Measurements from ENCODE around the gene AURKAIP1.

AURKAIP1 gene

DNA sequence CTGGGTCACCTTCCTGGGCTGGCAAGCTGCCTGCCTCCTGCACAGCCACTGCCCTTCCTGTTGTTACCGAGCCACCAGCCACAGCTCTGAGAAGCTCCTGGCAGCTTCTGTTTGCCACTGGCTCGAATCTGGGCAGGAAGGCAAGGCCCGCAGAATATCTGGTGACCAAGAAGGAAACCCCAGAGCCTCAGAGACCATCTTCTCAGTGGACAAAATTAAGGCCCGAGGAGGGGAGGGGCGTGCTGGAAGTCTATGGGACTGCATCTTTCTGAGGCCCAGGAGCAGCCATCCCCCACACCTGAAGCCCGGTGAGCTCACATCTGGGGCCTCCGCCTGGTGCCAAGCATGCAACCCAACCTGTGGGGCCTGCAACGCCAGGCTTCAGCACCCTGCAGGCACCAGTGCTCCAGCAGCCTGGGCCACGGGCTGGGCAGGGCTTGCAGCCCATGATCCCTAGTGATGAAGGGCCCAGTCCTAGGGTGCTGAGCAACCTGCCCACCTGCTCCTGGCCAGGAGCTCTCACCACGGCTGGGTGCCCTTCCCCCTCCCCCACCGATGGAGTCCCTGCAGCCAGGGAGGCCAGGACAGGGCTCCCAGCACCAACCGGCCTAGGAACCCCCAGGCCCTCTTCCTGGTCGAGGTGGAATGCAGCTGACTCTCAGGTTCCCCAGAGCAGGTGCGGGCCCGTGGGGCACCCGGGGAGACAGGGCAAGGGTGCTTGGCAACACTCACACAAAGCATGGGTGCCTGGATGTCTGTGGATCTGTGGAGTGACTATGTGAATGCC is 49.5 kb downstream of the AURKAIP1 start:
- peak overlapping the region; percentile 78 for H3K4me3 ChIP-seq (ENCODE audit: low read length)
- no peak for TF ChIP-seq ZNF274 (IDR thresholded peaks at IDR 0.05; ENCODE audit: low read depth, low read length)

DNA sequence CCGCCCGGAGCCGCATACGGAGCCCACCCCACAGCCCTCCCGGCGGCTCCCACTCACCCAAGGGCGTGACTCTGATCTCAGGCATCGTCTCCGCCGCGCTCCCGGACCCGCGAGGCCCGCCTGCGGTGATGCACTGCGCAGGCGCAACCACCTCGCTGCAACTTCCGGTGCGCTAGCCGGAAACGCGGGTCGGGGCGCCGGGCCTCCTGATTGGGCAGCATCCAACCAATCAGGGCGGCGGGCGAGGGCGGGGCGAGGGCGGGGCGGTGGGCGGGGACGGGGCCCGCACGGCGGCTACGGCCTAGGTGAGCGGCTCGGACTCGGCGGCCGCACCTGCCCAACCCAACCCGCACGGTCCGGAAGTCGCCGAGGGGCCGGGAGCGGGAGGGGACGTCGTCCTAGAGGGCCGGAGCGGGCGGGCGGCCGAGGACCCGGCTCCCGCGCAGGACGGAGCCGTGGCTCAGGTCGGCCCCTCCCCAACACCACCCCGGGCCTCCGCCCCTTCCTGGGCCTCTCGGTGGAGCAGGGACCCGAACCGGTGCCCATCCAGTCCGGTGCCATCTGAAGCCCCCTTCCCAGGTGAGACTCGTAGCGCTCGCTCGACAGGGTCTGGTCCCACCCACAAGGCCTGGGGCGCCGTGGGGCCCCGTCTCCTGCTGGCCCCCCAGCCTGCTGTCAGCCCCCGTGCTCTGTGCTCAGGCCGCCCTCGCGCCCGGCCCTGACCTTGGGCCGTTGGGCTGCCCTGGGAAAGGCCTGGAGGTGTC is 50.3 kb downstream of the AURKAIP1 start, which contains the start of the genes CPTP and INTS11:
Gene CPTP (plus strand): TSS at position 279 of the 764 bp plus-strand sequence. CDS start 2,109 bp downstream, outside the sequence.
Gene INTS11 (minus strand): TSS at position 137 of the 764 bp plus-strand sequence. CDS start 52 bp downstream, at position 85.
- H3K4me3 ChIP-seq (ENCODE audit: low read length) = peak within 1 kb of the TSS; percentile 96
- no peak for TF ChIP-seq ZNF274 (IDR thresholded peaks at IDR 0.05; ENCODE audit: low read depth, low read length)

- no peak for TF ChIP-seq ZNF274 (IDR thresholded peaks at IDR 0.05; ENCODE audit: low read depth, low read length)
- peak overlapping the region; percentile 96 for H3K4me3 ChIP-seq (ENCODE audit: low read length)
Observed at GRCh38 chr1:1324084-1324523, 50.9 kb downstream of the AURKAIP1 start.

All from GM08714 (cell line).